Body of pancreas (tissue), 4 donors: ENCODE data around the gene CAMTA1. TPM values are rescaled to one million over a fixed set of nuclear protein-coding genes. Genes with fewer than 3 reads are reported as not detected.
A peak's percentile ranks its signal among the peaks of the same experiment; 100 is the strongest.

Experiments used
- ATAC-seq: fragments of 150-250 bp; one replicate; pipeline ENCODE4 v1.9.1; 2016
- DNase-seq, 4 donors: peaks; one replicate each; pipeline ENCODE4 v3.0.0-alpha.2; 2019
- H3K27ac ChIP-seq, 4 donors: fragments of 200-600 bp; sonication (generic); 1 replicate in 3 of 4; 2 replicates in 1 of 4; pipeline versions ENCODE4 v1.5.1 to v1.6.1; 2016 to 2019; ENCODE audit warnings: mild to moderate bottlenecking in 1 of 4, mixed read lengths in 1 of 4, moderate library complexity in 1 of 4
- H3K27me3 ChIP-seq, 2 donors: fragments of 200-600 bp; sonication (generic); one replicate each; pipeline ENCODE4 v1.6.0; 2016; ENCODE audit warnings: mild to moderate bottlenecking in 1 of 2
- H3K36me3 ChIP-seq, 2 donors: fragments of 200-600 bp; sonication (generic); replicated peaks in 1 of 2; 2 replicates each; pipeline ENCODE4 v1.5.1; 2016; ENCODE audit warnings: low read depth in 2 of 2; ENCODE audit not compliant: insufficient read depth in 1 of 2
- H3K4me1 ChIP-seq: fragments of 200-600 bp; sonication (generic); one replicate; pipeline ENCODE4 v1.6.0; 2016
- H3K4me3 ChIP-seq, 2 donors: fragments of 200-600 bp; sonication (generic); 1 replicate in 1 of 2; 2 replicates in 1 of 2; pipeline ENCODE4 v1.5.1; 2016 to 2019
- H3K9me3 ChIP-seq, 3 donors: fragments of 200-600 bp; sonication (generic); 1 replicate in 2 of 3; 2 replicates in 1 of 3; pipeline ENCODE4 v1.5.1; 2016
- POLR2A ChIP-seq, 3 donors: fragments of 450-650 bp; IDR thresholded peaks; one replicate each; pipeline ENCODE4 v1.6.1; 2016; ENCODE audit warnings: antibody characterized with exemption in 3 of 3, mild to moderate bottlenecking in 2 of 3
- WGBS, 2 donors: methylation state at CpG; one replicate each; pipeline ENCODE4 v1.1.5; 2017; 5-methylcytosine and 5-hydroxymethylcytosine counted together
- intact Hi-C: fragments of 100-400 bp; cut with DNase I; formaldehyde crosslinking; loops from one replicate; pipeline ENCODE4 v1.15.1; 2023
- total RNA-seq, 2 donors: library from RNA; depleted of rRNA; stranded (reverse); fragments of >200 nt; gene quantifications; one replicate each; pipeline ENCODE4 v1.1.0, GENCODE V29; 2016
- TF ChIP-seq, protein P1 (sequence below), 7 experiments: fragments of 450-650 bp in 4 of 7; fragments of 200-600 bp in 3 of 7; sonication (generic) in 3 of 7; IDR thresholded peaks; one replicate each; pipeline ENCODE4 v1.5.1; 2016 to 2019; ENCODE audit warnings: antibody characterized with exemption in 7 of 7

Gene CAMTA1
- total RNA-seq, 2 donors from 2014 or later = 36.3 to 59.7 TPM

DNA sequence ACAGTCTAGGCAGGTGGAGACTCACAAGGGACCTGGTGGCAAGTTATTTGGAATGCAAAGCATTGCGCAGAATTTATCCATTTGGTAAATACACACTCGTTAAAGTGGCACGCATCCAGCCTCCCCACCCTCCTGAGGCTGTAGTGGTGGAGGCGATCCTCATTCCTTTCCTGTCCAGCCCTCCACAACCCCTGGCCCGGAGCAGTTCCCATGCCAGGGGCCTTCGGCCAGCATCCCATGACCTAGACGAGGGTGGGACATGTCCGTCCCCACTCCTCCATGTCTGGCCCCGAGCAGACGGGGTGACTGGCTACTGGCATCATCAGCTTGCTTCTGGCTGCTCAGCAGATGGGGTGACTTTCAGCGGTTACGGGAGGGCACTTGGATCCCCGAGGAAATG is 704.3 kb downstream of the CAMTA1 start:
- Histone ChIP-seq H3K9me3 (no peaks in the 10 kb centered on the region), H3K27me3 (no peaks in the 10 kb centered on the region), H3K4me3 (no peak overlapping the region), H3K27ac (no peak overlapping the region), H3K36me3 (no peaks in the 10 kb centered on the region), H3K4me1 (peaks cover 7% of the 10 kb centered on the region)
- intact Hi-C loops = no loop called here
- ATAC-seq (no peak), DNase-seq (no peak)
- no peak for TF ChIP-seq POLR2A (IDR thresholded peaks at IDR 0.05)
- TF ChIP-seq, protein P1, sequence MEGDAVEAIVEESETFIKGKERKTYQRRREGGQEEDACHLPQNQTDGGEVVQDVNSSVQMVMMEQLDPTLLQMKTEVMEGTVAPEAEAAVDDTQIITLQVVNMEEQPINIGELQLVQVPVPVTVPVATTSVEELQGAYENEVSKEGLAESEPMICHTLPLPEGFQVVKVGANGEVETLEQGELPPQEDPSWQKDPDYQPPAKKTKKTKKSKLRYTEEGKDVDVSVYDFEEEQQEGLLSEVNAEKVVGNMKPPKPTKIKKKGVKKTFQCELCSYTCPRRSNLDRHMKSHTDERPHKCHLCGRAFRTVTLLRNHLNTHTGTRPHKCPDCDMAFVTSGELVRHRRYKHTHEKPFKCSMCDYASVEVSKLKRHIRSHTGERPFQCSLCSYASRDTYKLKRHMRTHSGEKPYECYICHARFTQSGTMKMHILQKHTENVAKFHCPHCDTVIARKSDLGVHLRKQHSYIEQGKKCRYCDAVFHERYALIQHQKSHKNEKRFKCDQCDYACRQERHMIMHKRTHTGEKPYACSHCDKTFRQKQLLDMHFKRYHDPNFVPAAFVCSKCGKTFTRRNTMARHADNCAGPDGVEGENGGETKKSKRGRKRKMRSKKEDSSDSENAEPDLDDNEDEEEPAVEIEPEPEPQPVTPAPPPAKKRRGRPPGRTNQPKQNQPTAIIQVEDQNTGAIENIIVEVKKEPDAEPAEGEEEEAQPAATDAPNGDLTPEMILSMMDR (IDR thresholded peaks at IDR 0.05) = no peak
- WGBS, 2 donors = 69 to 75% methylated on average over 7 to 13 of the region's 13 CpGs

DNA sequence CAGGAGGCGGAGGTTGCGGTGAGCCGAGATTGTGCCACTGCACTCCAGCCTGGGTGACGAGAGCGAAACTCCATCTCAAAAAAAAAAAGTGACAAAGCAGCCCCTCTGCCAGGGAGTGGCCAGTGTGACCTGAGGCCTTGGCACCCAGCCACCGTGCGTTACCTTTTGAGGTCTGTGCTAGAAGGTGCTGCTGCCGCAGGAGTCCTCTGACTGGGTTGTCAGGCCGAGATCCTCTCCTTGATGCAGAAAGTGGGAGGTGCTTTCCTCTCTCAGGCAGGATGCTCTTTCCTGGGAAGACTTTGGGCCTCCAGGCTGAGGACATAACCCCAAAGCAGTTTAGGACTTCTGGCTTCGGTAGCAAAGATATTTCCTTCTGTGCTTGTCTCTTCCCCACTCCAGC is 705.3 kb downstream of the CAMTA1 start:
- Histone ChIP-seq H3K27ac (no peak overlapping the region), H3K4me3 (no peak overlapping the region), H3K9me3 (no peaks in the 10 kb centered on the region), H3K4me1 (peaks cover 7% of the 10 kb centered on the region), H3K36me3 (no peaks in the 10 kb centered on the region), H3K27me3 (no peaks in the 10 kb centered on the region)
- WGBS, 2 donors = 85 to 91% methylated on average over 8 to 10 of the region's 10 CpGs
- no peak for TF ChIP-seq POLR2A (IDR thresholded peaks at IDR 0.05)
- TF ChIP-seq, protein P1 (IDR thresholded peaks at IDR 0.05) = no peak
- ATAC-seq (no peak), DNase-seq (no peak)
- intact Hi-C loops = no loop called here

DNA sequence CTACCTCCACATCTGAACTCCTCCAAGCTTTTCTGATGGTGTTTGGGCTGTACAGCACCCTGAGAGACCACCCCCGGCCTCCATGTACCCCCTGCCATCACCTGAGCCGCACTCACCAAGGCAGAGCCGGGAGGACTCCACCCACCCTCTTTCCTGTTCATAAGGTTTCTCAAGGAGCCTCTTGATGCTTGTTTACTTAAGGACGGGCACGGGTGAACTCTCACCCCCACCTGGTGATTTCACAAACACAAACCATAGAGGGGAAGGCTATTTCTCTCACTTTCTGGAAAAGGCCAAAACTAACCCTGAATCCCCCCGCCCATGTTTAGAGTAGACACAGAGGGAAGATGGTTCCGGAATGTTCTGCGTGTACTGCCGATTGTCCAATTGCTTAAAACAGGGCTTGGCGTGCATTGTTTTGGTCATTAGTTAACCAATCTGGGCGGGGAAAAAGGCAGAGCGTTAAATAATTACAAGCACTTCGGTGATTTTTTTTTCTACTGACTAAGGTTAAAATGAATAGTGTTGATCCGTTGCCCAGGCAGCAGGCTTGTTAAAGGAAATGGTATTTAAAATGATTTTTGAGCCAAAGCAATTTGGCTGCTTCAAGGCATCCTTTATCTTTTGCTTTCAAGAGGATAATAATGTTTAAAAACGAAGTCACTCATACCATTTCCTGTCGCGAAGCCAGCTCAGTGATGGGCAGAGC is 706.0 kb downstream of the CAMTA1 start:
- DNase-seq (peak in 2 of 4 donors; percentile 21 to 45), ATAC-seq (peak; percentile 57)
- H3K9me3 ChIP-seq = no peaks in the 10 kb centered on the region
- H3K27ac ChIP-seq = no peak overlapping the region
- no peak overlapping the region for H3K4me3 ChIP-seq
- intact Hi-C loops = no loop called here
- TF ChIP-seq, protein P1 (IDR thresholded peaks at IDR 0.05) = no peak
- TF ChIP-seq POLR2A (IDR thresholded peaks at IDR 0.05) = no peak
- H3K36me3 ChIP-seq = no peaks in the 10 kb centered on the region
- peaks cover 7% of the 10 kb centered on the region for H3K4me1 ChIP-seq
- 36 to 43% methylated on average over 17 of the region's 17 CpGs for WGBS, 2 donors
- no peaks in the 10 kb centered on the region for H3K27me3 ChIP-seq

DNA sequence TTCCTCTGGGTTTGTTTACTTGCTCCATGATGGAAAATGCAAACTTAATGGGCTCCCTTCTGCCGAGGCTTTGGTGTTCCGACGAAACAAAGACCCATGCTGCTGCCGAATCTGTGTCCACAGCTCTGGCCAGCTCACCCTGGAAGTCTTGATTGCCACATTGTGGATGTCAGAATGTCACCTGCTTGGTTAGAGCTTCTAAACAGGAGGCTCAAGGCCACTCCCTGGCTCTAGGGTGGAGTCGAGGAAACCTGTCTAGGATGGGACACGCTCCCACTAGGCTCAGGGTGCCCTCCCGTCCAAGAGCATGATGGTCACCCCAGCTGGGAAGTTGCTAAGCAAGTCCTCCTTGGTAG is 706.5 kb downstream of the CAMTA1 start:
- Histone ChIP-seq H3K9me3 (no peaks in the 10 kb centered on the region), H3K27me3 (no peaks in the 10 kb centered on the region), H3K27ac (no peak overlapping the region), H3K4me3 (no peak overlapping the region), H3K4me1 (peaks cover 7% of the 10 kb centered on the region), H3K36me3 (no peaks in the 10 kb centered on the region)
- DNase-seq (no peak), ATAC-seq (peak; percentile 25)
- intact Hi-C loops = no loop called here
- WGBS, 2 donors = 26 to 42% methylated on average over 4 to 7 of the region's 7 CpGs
- no peak for TF ChIP-seq POLR2A (IDR thresholded peaks at IDR 0.05)
- TF ChIP-seq, protein P1 (IDR thresholded peaks at IDR 0.05) = no peak
